Measurements from ENCODE around the gene HEATR5B.

- TF ChIP-seq KDM5A (IDR thresholded peaks at IDR 0.05; ENCODE audit: low read length): no peak
- TF ChIP-seq CTCF (IDR thresholded peaks at IDR 0.05; ENCODE audit: control extremely low read depth in 1 of 3, insufficient read depth in 1 of 3, low read depth in 1 of 3, low read length in 3 of 3): no peak
- TF ChIP-seq GABPA (IDR thresholded peaks at IDR 0.05; ENCODE audit: borderline replicate concordance, insufficient read depth, low read length): no peak
- no peak for TF ChIP-seq POLR2A (IDR thresholded peaks at IDR 0.05; ENCODE audit: control extremely low read depth in 1 of 2, low read depth in 2 of 2, low read length in 2 of 2)
- TF ChIP-seq CEBPB (IDR thresholded peaks at IDR 0.05; ENCODE audit: low read depth, low read length): no peak
- TF ChIP-seq MAX (IDR thresholded peaks at IDR 0.05): no peak
- TF ChIP-seq POLR2AphosphoS5 (IDR thresholded peaks at IDR 0.05; ENCODE audit: low read depth, low read length): no peak
- no peak for TF ChIP-seq JUND (IDR thresholded peaks at IDR 0.05; ENCODE audit: low read length)
These were observed 129.1 kb downstream of the HEATR5B start for GRCh38 chr2:36954977-36955607.

Measured in H1 (cell line).